HepG2 (cell line): Measurements from ENCODE around the gene SCGB1C1. TPM values are rescaled to one million over a fixed set of nuclear protein-coding genes. Genes with fewer than 3 reads are reported as not detected.
A peak's percentile ranks its signal among the peaks of the same experiment; 100 is the strongest.

Experiments
- CENPT ChIP-seq: sonication (generic); formaldehyde crosslinking; IDR thresholded peaks from 2 replicates; pipeline ENCODE4 v1.8.0; 2022; ENCODE audit warnings: low read depth, mild to moderate bottlenecking, moderate library complexity, missing genetic modification reagents
- DMTF1 ChIP-seq: sonication (generic); formaldehyde crosslinking; IDR thresholded peaks from 2 replicates; pipeline ENCODE4 v1.4.0; 2020; ENCODE audit warnings: mild to moderate bottlenecking, missing genetic modification reagents
- MAX ChIP-seq: IDR thresholded peaks from 2 replicates; pipeline ENCODE4 v1.6.1; 2012; ENCODE audit warnings: inconsistent platforms
- PITX1 ChIP-seq: sonication (generic); formaldehyde crosslinking; IDR thresholded peaks from 2 replicates; pipeline ENCODE4 v1.5.1; 2020; ENCODE audit warnings: mild to moderate bottlenecking, missing genetic modification reagents
- STAT5B ChIP-seq: sonication (generic); formaldehyde crosslinking; IDR thresholded peaks from 2 replicates; pipeline ENCODE4 v1.4.0; 2020; ENCODE audit warnings: missing genetic modification reagents
- TBX2 ChIP-seq: sonication (generic); formaldehyde crosslinking; IDR thresholded peaks from 2 replicates; pipeline ENCODE4 v1.5.0; 2020; ENCODE audit warnings: missing genetic modification reagents, mild to moderate bottlenecking, borderline replicate concordance
- TEAD2 ChIP-seq: sonication (generic); formaldehyde crosslinking; IDR thresholded peaks from 2 replicates; pipeline ENCODE4 v1.9.0; 2021; ENCODE audit warnings: missing genetic modification reagents
- ZFP82 ChIP-seq: sonication (generic); formaldehyde crosslinking; IDR thresholded peaks from 2 replicates; pipeline ENCODE4 v1.5.1; 2020; ENCODE audit warnings: mild to moderate bottlenecking, missing genetic modification reagents, borderline replicate concordance
- ZIK1 ChIP-seq: sonication (generic); formaldehyde crosslinking; IDR thresholded peaks from 2 replicates; pipeline ENCODE4 v1.5.0; 2020; ENCODE audit warnings: mild to moderate bottlenecking, low read depth, missing genetic modification reagents, borderline replicate concordance
- ZSCAN20 ChIP-seq: sonication (generic); formaldehyde crosslinking; IDR thresholded peaks from 2 replicates; pipeline ENCODE4 v1.4.0; 2020; ENCODE audit warnings: missing genetic modification reagents, mild to moderate bottlenecking, borderline replicate concordance
- polyA plus RNA-seq, 8 experiments: library from polyadenylated mRNA; depleted of rRNA in 3 of 8; stranded (reverse) in 7 of 8; unstranded in 1 of 8; fragments of >200 nt; fragmentation: Illumina TruSeq in 4 of 8; extraction: Trizol in 4 of 8; gene quantifications; 2 replicates each; pipeline versions ENCODE4 v1.2.1 to v1.2.3, GENCODE V29; 2011 to 2016; ENCODE audit warnings: low read depth in 4 of 8, missing spikeins in 1 of 8, mixed read lengths in 1 of 8; ENCODE audit not compliant: insufficient read depth in 1 of 8
- total RNA-seq, 5 experiments: library from RNA; depleted of rRNA; stranded (reverse); fragments of >200 nt; fragmentation: Illumina TruSeq; extraction: Trizol; gene quantifications; 2 replicates each; pipeline ENCODE4 v1.2.3, GENCODE V29; 2016; ENCODE audit warnings: low read depth in 1 of 5
- TF ChIP-seq, protein P1 (sequence below): sonication (generic); formaldehyde crosslinking; IDR thresholded peaks from 2 replicates; pipeline ENCODE4 v1.8.0; 2022; ENCODE audit warnings: missing genetic modification reagents, low read depth, mild to moderate bottlenecking, borderline replicate concordance
- TF ChIP-seq, protein P2 (sequence below), 2 experiments: sonication (generic) in 1 of 2; formaldehyde crosslinking in 1 of 2; IDR thresholded peaks; 2 replicates each; pipeline versions ENCODE4 v1.5.1 to v1.6.1; 2011 to 2020; ENCODE audit warnings: borderline replicate concordance in 1 of 2, low read depth in 1 of 2, low read length in 1 of 2, mild to moderate bottlenecking in 1 of 2, missing genetic modification reagents in 1 of 2, moderate library complexity in 1 of 2
- TF ChIP-seq, protein P3 (sequence below): IDR thresholded peaks from 2 replicates; pipeline ENCODE4 v1.6.1; 2018; ENCODE audit warnings: missing genetic modification reagents, mild to moderate bottlenecking, missing compliant biosample characterization
- TF ChIP-seq, protein P4 (sequence below): IDR thresholded peaks from 2 replicates; pipeline ENCODE4 v1.6.1; 2016; ENCODE audit warnings: low read depth, missing genetic modification reagents, missing compliant biosample characterization

Gene SCGB1C1
- total and polyA plus RNA-seq, 2 of the 13 experiments (the other 11 are each of a cell fraction or from before 2014, with no cell fraction given): not detected

- TF ChIP-seq, protein P1, sequence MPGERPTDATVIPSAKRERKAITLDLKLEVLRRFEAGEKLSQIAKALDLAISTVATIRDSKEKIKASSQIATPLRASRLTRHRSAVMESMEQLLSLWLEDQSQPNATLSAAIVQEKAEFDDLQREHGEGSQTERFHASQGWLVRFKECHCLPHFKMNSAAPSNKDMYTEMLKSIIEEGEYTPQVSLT (CRISPR knock-in tag): no peak
- peak; percentile 33; the same call in 1 of the 2 replicates for TF ChIP-seq PITX1
- no peak for TF ChIP-seq TEAD2 (CRISPR knock-in tag)
- TF ChIP-seq, protein P2, sequence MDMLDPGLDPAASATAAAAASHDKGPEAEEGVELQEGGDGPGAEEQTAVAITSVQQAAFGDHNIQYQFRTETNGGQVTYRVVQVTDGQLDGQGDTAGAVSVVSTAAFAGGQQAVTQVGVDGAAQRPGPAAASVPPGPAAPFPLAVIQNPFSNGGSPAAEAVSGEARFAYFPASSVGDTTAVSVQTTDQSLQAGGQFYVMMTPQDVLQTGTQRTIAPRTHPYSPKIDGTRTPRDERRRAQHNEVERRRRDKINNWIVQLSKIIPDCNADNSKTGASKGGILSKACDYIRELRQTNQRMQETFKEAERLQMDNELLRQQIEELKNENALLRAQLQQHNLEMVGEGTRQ (IDR thresholded peaks at IDR 0.05; ENCODE audit: low read depth, low read length): no peak
- TF ChIP-seq, protein P2 (CRISPR knock-in tag; IDR thresholded peaks at IDR 0.05; ENCODE audit: borderline replicate concordance): no peak
- TF ChIP-seq STAT5B: no peak
- peak; percentile 83; the same call in 1 of the 2 replicates for TF ChIP-seq ZSCAN20 (CRISPR knock-in tag)
- TF ChIP-seq MAX: no peak
- TF ChIP-seq TBX2 (CRISPR knock-in tag): 0 out of 2 replicates have a peak, but pooled peaks have one; percentile 29
- TF ChIP-seq, protein P3, sequence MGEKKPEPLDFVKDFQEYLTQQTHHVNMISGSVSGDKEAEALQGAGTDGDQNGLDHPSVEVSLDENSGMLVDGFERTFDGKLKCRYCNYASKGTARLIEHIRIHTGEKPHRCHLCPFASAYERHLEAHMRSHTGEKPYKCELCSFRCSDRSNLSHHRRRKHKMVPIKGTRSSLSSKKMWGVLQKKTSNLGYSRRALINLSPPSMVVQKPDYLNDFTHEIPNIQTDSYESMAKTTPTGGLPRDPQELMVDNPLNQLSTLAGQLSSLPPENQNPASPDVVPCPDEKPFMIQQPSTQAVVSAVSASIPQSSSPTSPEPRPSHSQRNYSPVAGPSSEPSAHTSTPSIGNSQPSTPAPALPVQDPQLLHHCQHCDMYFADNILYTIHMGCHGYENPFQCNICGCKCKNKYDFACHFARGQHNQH (CRISPR knock-in tag): peak; percentile 73; the same call in 1 of the 2 replicates
- 0 out of 2 replicates have a peak, but pooled peaks have one; percentile 57 for TF ChIP-seq ZIK1 (CRISPR knock-in tag)
- TF ChIP-seq, protein P4, sequence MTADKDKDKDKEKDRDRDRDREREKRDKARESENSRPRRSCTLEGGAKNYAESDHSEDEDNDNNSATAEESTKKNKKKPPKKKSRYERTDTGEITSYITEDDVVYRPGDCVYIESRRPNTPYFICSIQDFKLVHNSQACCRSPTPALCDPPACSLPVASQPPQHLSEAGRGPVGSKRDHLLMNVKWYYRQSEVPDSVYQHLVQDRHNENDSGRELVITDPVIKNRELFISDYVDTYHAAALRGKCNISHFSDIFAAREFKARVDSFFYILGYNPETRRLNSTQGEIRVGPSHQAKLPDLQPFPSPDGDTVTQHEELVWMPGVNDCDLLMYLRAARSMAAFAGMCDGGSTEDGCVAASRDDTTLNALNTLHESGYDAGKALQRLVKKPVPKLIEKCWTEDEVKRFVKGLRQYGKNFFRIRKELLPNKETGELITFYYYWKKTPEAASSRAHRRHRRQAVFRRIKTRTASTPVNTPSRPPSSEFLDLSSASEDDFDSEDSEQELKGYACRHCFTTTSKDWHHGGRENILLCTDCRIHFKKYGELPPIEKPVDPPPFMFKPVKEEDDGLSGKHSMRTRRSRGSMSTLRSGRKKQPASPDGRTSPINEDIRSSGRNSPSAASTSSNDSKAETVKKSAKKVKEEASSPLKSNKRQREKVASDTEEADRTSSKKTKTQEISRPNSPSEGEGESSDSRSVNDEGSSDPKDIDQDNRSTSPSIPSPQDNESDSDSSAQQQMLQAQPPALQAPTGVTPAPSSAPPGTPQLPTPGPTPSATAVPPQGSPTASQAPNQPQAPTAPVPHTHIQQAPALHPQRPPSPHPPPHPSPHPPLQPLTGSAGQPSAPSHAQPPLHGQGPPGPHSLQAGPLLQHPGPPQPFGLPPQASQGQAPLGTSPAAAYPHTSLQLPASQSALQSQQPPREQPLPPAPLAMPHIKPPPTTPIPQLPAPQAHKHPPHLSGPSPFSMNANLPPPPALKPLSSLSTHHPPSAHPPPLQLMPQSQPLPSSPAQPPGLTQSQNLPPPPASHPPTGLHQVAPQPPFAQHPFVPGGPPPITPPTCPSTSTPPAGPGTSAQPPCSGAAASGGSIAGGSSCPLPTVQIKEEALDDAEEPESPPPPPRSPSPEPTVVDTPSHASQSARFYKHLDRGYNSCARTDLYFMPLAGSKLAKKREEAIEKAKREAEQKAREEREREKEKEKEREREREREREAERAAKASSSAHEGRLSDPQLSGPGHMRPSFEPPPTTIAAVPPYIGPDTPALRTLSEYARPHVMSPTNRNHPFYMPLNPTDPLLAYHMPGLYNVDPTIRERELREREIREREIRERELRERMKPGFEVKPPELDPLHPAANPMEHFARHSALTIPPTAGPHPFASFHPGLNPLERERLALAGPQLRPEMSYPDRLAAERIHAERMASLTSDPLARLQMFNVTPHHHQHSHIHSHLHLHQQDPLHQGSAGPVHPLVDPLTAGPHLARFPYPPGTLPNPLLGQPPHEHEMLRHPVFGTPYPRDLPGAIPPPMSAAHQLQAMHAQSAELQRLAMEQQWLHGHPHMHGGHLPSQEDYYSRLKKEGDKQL (CRISPR knock-in tag): no peak
- TF ChIP-seq CENPT (CRISPR knock-in tag): no peak
- TF ChIP-seq DMTF1: no peak
- no peak for TF ChIP-seq ZFP82 (CRISPR knock-in tag)
These were observed 44.2 kb downstream of the SCGB1C1 start, which contains the start of gene PSMD13 (continued) for GRCh38 chr11:236774-237767.
